Adrenal gland (tissue), 5 donors: ENCODE results near the gene RABL6.

ENCODE experiments used
- POLR2A ChIP-seq, 2 donors: fragments of 450-650 bp; IDR thresholded peaks; one replicate each; pipeline ENCODE4 v1.6.1; 2017; ENCODE audit warnings: antibody characterized with exemption in 2 of 2, mild to moderate bottlenecking in 2 of 2, moderate library complexity in 1 of 2
- TF ChIP-seq, protein P1 (sequence below), 6 experiments: fragments of 450-650 bp in 4 of 6; fragments of 200-600 bp in 2 of 6; sonication (generic) in 1 of 6; IDR thresholded peaks; 1 replicate in 5 of 6; 2 replicates in 1 of 6; pipeline versions ENCODE4 v1.5.1 to v1.8.0; 2016 to 2021; ENCODE audit warnings: antibody characterized with exemption in 6 of 6, mild to moderate bottlenecking in 2 of 6, moderate library complexity in 1 of 6
- donor health status: DM: no; HTN: no; CAD: no.

GRCh38 chr9:136828474-136829140, 20.9 kb downstream of the RABL6 start:
- no peak for TF ChIP-seq POLR2A (IDR thresholded peaks at IDR 0.05)
- TF ChIP-seq, protein P1, sequence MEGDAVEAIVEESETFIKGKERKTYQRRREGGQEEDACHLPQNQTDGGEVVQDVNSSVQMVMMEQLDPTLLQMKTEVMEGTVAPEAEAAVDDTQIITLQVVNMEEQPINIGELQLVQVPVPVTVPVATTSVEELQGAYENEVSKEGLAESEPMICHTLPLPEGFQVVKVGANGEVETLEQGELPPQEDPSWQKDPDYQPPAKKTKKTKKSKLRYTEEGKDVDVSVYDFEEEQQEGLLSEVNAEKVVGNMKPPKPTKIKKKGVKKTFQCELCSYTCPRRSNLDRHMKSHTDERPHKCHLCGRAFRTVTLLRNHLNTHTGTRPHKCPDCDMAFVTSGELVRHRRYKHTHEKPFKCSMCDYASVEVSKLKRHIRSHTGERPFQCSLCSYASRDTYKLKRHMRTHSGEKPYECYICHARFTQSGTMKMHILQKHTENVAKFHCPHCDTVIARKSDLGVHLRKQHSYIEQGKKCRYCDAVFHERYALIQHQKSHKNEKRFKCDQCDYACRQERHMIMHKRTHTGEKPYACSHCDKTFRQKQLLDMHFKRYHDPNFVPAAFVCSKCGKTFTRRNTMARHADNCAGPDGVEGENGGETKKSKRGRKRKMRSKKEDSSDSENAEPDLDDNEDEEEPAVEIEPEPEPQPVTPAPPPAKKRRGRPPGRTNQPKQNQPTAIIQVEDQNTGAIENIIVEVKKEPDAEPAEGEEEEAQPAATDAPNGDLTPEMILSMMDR (IDR thresholded peaks at IDR 0.05): no peak
